ENCODE data around the gene SH3D21. TPM values are rescaled to one million over a fixed set of nuclear protein-coding genes. Genes with fewer than 3 reads are reported as not detected.

The SH3D21 gene
- total RNA-seq, 1 experiment from 2014 or later: 12.1 TPM

GRCh38 chr1:36352910-36353878 lies 47.0 kb downstream of the SH3D21 start:
- H3K9me3 ChIP-seq: no peaks in the 10 kb centered on the region
- Mint-ChIP-seq H3K27me3 (ENCODE audit: insufficient read depth, unreplicated experiment) (no peaks in the 10 kb centered on the region), H3K4me3 (ENCODE audit: unreplicated experiment) (no peak overlapping the region), H3K27ac (ENCODE audit: unreplicated experiment) (no peak overlapping the region), H3K36me3 (ENCODE audit: insufficient read depth, unreplicated experiment) (peaks cover 5% of the 10 kb centered on the region), H3K4me1 (ENCODE audit: low read depth, unreplicated experiment) (no peaks in the 10 kb centered on the region), H3K9me3 (ENCODE audit: unreplicated experiment) (no peaks in the 10 kb centered on the region)
- 0 out of 2 replicates have a peak, but pooled peaks cover 1% of the 10 kb centered on the region for H3K36me3 ChIP-seq (ENCODE audit: control insufficient read depth, insufficient read depth, low read length)
- BruUV-seq (replicated peaks): no TSS peak
- H3K4me1 ChIP-seq: no peaks in the 10 kb centered on the region
- intact Hi-C loops (cut with micrococcal nuclease; ENCODE audit: unreplicated experiment): no loop called here
- ChIA-PET POLR2A (no interaction called here), CTCF (no interaction called here)
- DNase-seq: no peak
- H3K27me3 ChIP-seq (replicated peaks; ENCODE audit: control insufficient read depth, insufficient read depth, low read length): no peaks in the 10 kb centered on the region
- H3K4me3 ChIP-seq (ENCODE audit: low read depth, low read length): no peak overlapping the region
- TF ChIP-seq CTCF (IDR thresholded peaks at IDR 0.05; ENCODE audit: insufficient read depth in 1 of 2, low read depth in 1 of 2, low read length in 1 of 2, severe bottlenecking in 1 of 2, unreplicated experiment in 1 of 2): no peak

GRCh38 chr1:36354486-36354885 lies 48.3 kb downstream of the SH3D21 start:
- H3K36me3 ChIP-seq (ENCODE audit: control insufficient read depth, insufficient read depth, low read length): peaks cover 1% of the 10 kb centered on the region; the same call in 1 of the 2 replicates
- POLR2A ChIA-PET: no interaction called here
- no TSS peak for BruUV-seq (replicated peaks)
- H3K9me3 ChIP-seq: no peaks in the 10 kb centered on the region
- DNase-seq: no peak
- Mint-ChIP-seq H3K36me3 (ENCODE audit: insufficient read depth, unreplicated experiment) (peaks cover 5% of the 10 kb centered on the region), H3K4me3 (ENCODE audit: unreplicated experiment) (no peak overlapping the region), H3K27me3 (ENCODE audit: insufficient read depth, unreplicated experiment) (no peaks in the 10 kb centered on the region), H3K27ac (ENCODE audit: unreplicated experiment) (no peak overlapping the region), H3K9me3 (ENCODE audit: unreplicated experiment) (no peaks in the 10 kb centered on the region), H3K4me1 (ENCODE audit: low read depth, unreplicated experiment) (no peaks in the 10 kb centered on the region)
- intact Hi-C loops (cut with micrococcal nuclease; ENCODE audit: unreplicated experiment): no loop called here
- no peak overlapping the region for H3K4me3 ChIP-seq (ENCODE audit: low read depth, low read length)
- no peak for TF ChIP-seq CTCF (IDR thresholded peaks at IDR 0.05; ENCODE audit: insufficient read depth in 1 of 2, low read depth in 1 of 2, low read length in 1 of 2, severe bottlenecking in 1 of 2, unreplicated experiment in 1 of 2)
- H3K4me1 ChIP-seq: no peaks in the 10 kb centered on the region
- no peaks in the 10 kb centered on the region for H3K27me3 ChIP-seq (replicated peaks; ENCODE audit: control insufficient read depth, insufficient read depth, low read length)
- CTCF ChIA-PET: no interaction called here

- CTCF ChIA-PET: no interaction called here
These were observed 49.6 kb downstream of the SH3D21 start for GRCh38 chr1:36355811-36356210.

More at GRCh38 chr1:36355811-36356210, 49.6 kb downstream of the SH3D21 start:
- H3K36me3 ChIP-seq (ENCODE audit: control insufficient read depth, insufficient read depth, low read length): peaks cover 1% of the 10 kb centered on the region; the same call in 1 of the 2 replicates
- no peak for DNase-seq
- Mint-ChIP-seq H3K36me3 (ENCODE audit: insufficient read depth, unreplicated experiment) (peaks cover 5% of the 10 kb centered on the region), H3K27ac (ENCODE audit: unreplicated experiment) (no peak overlapping the region), H3K27me3 (ENCODE audit: insufficient read depth, unreplicated experiment) (no peaks in the 10 kb centered on the region), H3K4me1 (ENCODE audit: low read depth, unreplicated experiment) (no peaks in the 10 kb centered on the region), H3K9me3 (ENCODE audit: unreplicated experiment) (no peaks in the 10 kb centered on the region), H3K4me3 (ENCODE audit: unreplicated experiment) (no peak overlapping the region)
- BruUV-seq (replicated peaks): no TSS peak
- POLR2A ChIA-PET: no interaction called here
- no peaks in the 10 kb centered on the region for H3K9me3 ChIP-seq
- TF ChIP-seq CTCF (IDR thresholded peaks at IDR 0.05; ENCODE audit: insufficient read depth in 1 of 2, low read depth in 1 of 2, low read length in 1 of 2, severe bottlenecking in 1 of 2, unreplicated experiment in 1 of 2): no peak
- no peak overlapping the region for H3K4me3 ChIP-seq (ENCODE audit: low read depth, low read length)
- H3K4me1 ChIP-seq: no peaks in the 10 kb centered on the region
- intact Hi-C loops (cut with micrococcal nuclease; ENCODE audit: unreplicated experiment): no loop called here
- no peaks in the 10 kb centered on the region for H3K27me3 ChIP-seq (replicated peaks; ENCODE audit: control insufficient read depth, insufficient read depth, low read length)
